Panc1 (cell line): ENCODE data around the gene MYADML2. TPM values are rescaled to one million over a fixed set of nuclear protein-coding genes. Genes with fewer than 3 reads are reported as not detected.
A peak's percentile ranks its signal among the peaks of the same experiment; 100 is the strongest.

Source experiments
- ATAC-seq: fragments of 200-7000 bp; cut with Tn5 transposase; 2 replicates; pipeline ENCODE4 v1.9.1; 2020; ENCODE audit warnings: mild to moderate bottlenecking, moderate library complexity
- BruUV-seq: library from RNA; stranded (reverse); fragments of 400-500 nt; replicated peaks from 2 replicates; lab custom pipeline; 2021; lab: Mats Ljungman, UMichigan
- CTCF ChIA-PET: fragments of 300-600 bp; sonication (Branson Sonifier 250); formaldehyde crosslinking; loops from one replicate; lab custom pipeline; 2022; ENCODE audit warnings: antibody characterized with exemption; lab: Charles Lee
- POLR2A ChIA-PET: fragments of 300-600 bp; sonication (Branson Sonifier 250); formaldehyde crosslinking; loops from one replicate; lab custom pipeline; 2022; ENCODE audit warnings: antibody characterized with exemption; lab: Charles Lee
- DNase-seq: peaks from one replicate; pipeline ENCODE4 v3.0.0-alpha.2; 2010; ENCODE audit warnings: low read depth, low spot score
- H3K27ac ChIP-seq: 2 replicates; pipeline ENCODE4 v1.5.1; 2011; ENCODE audit warnings: mild to moderate bottlenecking, low read length, inconsistent platforms
- H3K27me3 ChIP-seq: fragments of 200-500 bp; sonication (Bioruptor generic); 2 replicates; pipeline ENCODE4 v1.6.0; 2014; ENCODE audit warnings: low read length, inconsistent platforms; ENCODE audit not compliant: control insufficient read depth, insufficient read depth
- H3K36me3 ChIP-seq: fragments of 200-500 bp; sonication (Bioruptor generic); 2 replicates; pipeline ENCODE4 v1.5.1; 2014; ENCODE audit warnings: inconsistent platforms, mild to moderate bottlenecking, low read length, moderate library complexity; ENCODE audit not compliant: control insufficient read depth, insufficient read depth
- H3K4me1 ChIP-seq: 2 replicates; pipeline ENCODE4 v1.5.1; 2011; ENCODE audit warnings: inconsistent platforms, mild to moderate bottlenecking, low read length, moderate library complexity; ENCODE audit not compliant: control insufficient read depth, insufficient read depth
- H3K4me3 ChIP-seq, 2 experiments: 2 replicates each; pipeline ENCODE4 v1.5.1; 2011 to 2012; ENCODE audit warnings: low read depth in 2 of 2, low read length in 2 of 2, mild to moderate bottlenecking in 2 of 2, inconsistent platforms in 1 of 2, moderate library complexity in 1 of 2
- H3K9me3 ChIP-seq: fragments of 200-500 bp; sonication (Bioruptor generic); 2 replicates; pipeline ENCODE4 v1.5.1; 2014; ENCODE audit warnings: low read depth, mild to moderate bottlenecking, inconsistent platforms, low read length, moderate library complexity; ENCODE audit not compliant: control insufficient read depth, insufficient read depth
- POLR2AphosphoS5 ChIP-seq: IDR thresholded peaks from 2 replicates; pipeline ENCODE4 v1.6.1; 2012; ENCODE audit warnings: mild to moderate bottlenecking, low read depth, low read length, moderate library complexity
- SIN3A ChIP-seq: IDR thresholded peaks from 2 replicates; pipeline ENCODE4 v1.6.1; 2012; ENCODE audit warnings: low read depth, mild to moderate bottlenecking, low read length, moderate library complexity, borderline replicate concordance; ENCODE audit not compliant: insufficient read depth
- TCF7L2 ChIP-seq: IDR thresholded peaks from 2 replicates; pipeline ENCODE4 v1.6.1; 2011; ENCODE audit warnings: mild to moderate bottlenecking, low read depth, low read length, inconsistent platforms
- in situ Hi-C: cut with HindIII; loops from 2 replicates; pipeline ENCODE4 v1.10.0; 2016; ENCODE audit warnings: low sequenced_read_pairs, low pct_unique_long_range_greater_than_20kb
- intact Hi-C: fragments of 100-400 bp; cut with micrococcal nuclease; formaldehyde crosslinking; loops from one replicate; pipeline ENCODE4 v1.10.0; 2022; ENCODE audit not compliant: unreplicated experiment
- total RNA-seq: library from RNA; stranded (reverse); gene quantifications from one replicate; pipeline ENCODE4 v1.2.1, GENCODE V29; 2021; ENCODE audit not compliant: unreplicated experiment
- TF ChIP-seq, protein P1 (sequence below): fragments of 450-650 bp; IDR thresholded peaks from 2 replicates; pipeline ENCODE4 v1.5.1; 2017; ENCODE audit warnings: mild to moderate bottlenecking
- TF ChIP-seq, protein P2 (sequence below), 2 experiments: IDR thresholded peaks; 2 replicates each; pipeline ENCODE4 v1.6.1; 2011 to 2012; ENCODE audit warnings: low read depth in 2 of 2, control low read depth in 1 of 2, low read length in 1 of 2, mild to moderate bottlenecking in 1 of 2, moderate library complexity in 1 of 2; ENCODE audit not compliant: insufficient read depth in 1 of 2

MYADML2 gene
- total RNA-seq, 1 experiment from 2014 or later = not detected

DNA sequence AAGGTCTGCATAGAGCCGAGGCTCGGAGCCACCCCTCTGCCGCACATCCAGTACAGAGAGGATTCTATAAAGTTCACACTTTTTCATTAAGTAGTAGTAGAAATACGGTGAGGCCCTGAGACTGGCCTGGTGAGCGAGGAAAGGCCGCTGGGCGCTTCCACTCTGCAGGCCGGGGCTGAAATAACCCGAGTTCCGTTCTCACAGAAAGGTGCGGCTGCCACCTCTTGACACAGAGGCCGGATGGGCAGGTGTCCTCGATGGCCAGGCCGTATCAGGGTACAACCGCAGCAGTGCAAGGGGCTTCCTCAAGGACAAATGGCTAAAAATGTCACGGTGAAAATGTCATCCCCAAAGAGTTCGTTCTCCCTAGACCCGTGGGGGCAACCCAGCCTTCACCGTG is 35.1 kb downstream of the MYADML2 start:
- peak; percentile 7; the same call in 1 of the 2 replicates for ATAC-seq
- BruUV-seq = no TSS peak
- TF ChIP-seq, protein P1, sequence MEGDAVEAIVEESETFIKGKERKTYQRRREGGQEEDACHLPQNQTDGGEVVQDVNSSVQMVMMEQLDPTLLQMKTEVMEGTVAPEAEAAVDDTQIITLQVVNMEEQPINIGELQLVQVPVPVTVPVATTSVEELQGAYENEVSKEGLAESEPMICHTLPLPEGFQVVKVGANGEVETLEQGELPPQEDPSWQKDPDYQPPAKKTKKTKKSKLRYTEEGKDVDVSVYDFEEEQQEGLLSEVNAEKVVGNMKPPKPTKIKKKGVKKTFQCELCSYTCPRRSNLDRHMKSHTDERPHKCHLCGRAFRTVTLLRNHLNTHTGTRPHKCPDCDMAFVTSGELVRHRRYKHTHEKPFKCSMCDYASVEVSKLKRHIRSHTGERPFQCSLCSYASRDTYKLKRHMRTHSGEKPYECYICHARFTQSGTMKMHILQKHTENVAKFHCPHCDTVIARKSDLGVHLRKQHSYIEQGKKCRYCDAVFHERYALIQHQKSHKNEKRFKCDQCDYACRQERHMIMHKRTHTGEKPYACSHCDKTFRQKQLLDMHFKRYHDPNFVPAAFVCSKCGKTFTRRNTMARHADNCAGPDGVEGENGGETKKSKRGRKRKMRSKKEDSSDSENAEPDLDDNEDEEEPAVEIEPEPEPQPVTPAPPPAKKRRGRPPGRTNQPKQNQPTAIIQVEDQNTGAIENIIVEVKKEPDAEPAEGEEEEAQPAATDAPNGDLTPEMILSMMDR = no peak
- TF ChIP-seq SIN3A (no peak), TCF7L2 (no peak), POLR2AphosphoS5 (no peak)
- TF ChIP-seq, protein P2, sequence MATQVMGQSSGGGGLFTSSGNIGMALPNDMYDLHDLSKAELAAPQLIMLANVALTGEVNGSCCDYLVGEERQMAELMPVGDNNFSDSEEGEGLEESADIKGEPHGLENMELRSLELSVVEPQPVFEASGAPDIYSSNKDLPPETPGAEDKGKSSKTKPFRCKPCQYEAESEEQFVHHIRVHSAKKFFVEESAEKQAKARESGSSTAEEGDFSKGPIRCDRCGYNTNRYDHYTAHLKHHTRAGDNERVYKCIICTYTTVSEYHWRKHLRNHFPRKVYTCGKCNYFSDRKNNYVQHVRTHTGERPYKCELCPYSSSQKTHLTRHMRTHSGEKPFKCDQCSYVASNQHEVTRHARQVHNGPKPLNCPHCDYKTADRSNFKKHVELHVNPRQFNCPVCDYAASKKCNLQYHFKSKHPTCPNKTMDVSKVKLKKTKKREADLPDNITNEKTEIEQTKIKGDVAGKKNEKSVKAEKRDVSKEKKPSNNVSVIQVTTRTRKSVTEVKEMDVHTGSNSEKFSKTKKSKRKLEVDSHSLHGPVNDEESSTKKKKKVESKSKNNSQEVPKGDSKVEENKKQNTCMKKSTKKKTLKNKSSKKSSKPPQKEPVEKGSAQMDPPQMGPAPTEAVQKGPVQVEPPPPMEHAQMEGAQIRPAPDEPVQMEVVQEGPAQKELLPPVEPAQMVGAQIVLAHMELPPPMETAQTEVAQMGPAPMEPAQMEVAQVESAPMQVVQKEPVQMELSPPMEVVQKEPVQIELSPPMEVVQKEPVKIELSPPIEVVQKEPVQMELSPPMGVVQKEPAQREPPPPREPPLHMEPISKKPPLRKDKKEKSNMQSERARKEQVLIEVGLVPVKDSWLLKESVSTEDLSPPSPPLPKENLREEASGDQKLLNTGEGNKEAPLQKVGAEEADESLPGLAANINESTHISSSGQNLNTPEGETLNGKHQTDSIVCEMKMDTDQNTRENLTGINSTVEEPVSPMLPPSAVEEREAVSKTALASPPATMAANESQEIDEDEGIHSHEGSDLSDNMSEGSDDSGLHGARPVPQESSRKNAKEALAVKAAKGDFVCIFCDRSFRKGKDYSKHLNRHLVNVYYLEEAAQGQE (IDR thresholded peaks at IDR 0.05; ENCODE audit: insufficient read depth in 1 of 2, low read depth in 2 of 2, low read length in 1 of 2) = no peak
- POLR2A ChIA-PET = no interaction called here
- peaks cover 31% of the 10 kb centered on the region for H3K4me1 ChIP-seq
- H3K27ac ChIP-seq = peak overlapping the region; percentile 25; the same call in 1 of the 2 replicates
- peaks cover 7% of the 10 kb centered on the region for H3K36me3 ChIP-seq
- no peaks in the 10 kb centered on the region for H3K9me3 ChIP-seq
- H3K4me3 ChIP-seq = no peak overlapping the region
- CTCF ChIA-PET = no interaction called here
- in situ Hi-C loops = no loop called here
- intact Hi-C loops = no loop called here
- H3K27me3 ChIP-seq = no peaks in the 10 kb centered on the region
- no peak for DNase-seq

- BruUV-seq = no TSS peak
- Histone ChIP-seq H3K27me3 (no peaks in the 10 kb centered on the region), H3K36me3 (peaks cover 4% of the 10 kb centered on the region), H3K27ac (peak within 1 kb of the TSS; percentile 91), H3K4me1 (peaks cover 25% of the 10 kb centered on the region), H3K9me3 (no peaks in the 10 kb centered on the region), H3K4me3 (peak within 1 kb of the TSS; percentile 76 to 95)
- in situ Hi-C loops = no loop called here
- ChIA-PET POLR2A (no interaction called here), CTCF (no interaction called here)
- TF ChIP-seq, protein P1 = no peak
- TF ChIP-seq, protein P2 (IDR thresholded peaks at IDR 0.05; ENCODE audit: insufficient read depth in 1 of 2, low read depth in 2 of 2, low read length in 1 of 2) = no peak
- TF ChIP-seq POLR2AphosphoS5 (peak; percentile 67), TCF7L2 (no peak), SIN3A (peak; percentile 87; the same call in 1 of the 2 replicates)
- ATAC-seq (peak; percentile 89), DNase-seq (no peak)
- intact Hi-C loops = no loop called here
These were observed 35.6 kb downstream of the MYADML2 start, which contains the start of gene PCYT2 for GRCh38 chr17:81911277-81911961. Gene PCYT2 (minus strand): TSS chr17:81911399. CDS start chr17:81911355, 44 bp downstream.
